IMR-90 (cell line): ENCODE results near the gene CHST3. TPM values are rescaled to one million over a fixed set of nuclear protein-coding genes. Genes with fewer than 3 reads are reported as not detected.
"Not testable (repeated sequence)": the region's sequence is repeated elsewhere in the genome, so short reads cannot be mapped to it uniquely, and the experiment has no call there.

Source experiments
- ATAC-seq: fragments of 200-7000 bp; cut with Tn5 transposase; 2 replicates; pipeline ENCODE4 v1.9.1; 2020; ENCODE audit warnings: low read depth, mild to moderate bottlenecking, moderate library complexity
- BruUV-seq: library from RNA; stranded (reverse); fragments of 400-500 nt; replicated peaks from 2 replicates; lab custom pipeline; 2021; lab: Mats Ljungman, UMichigan
- CTCF ChIA-PET: fragments of 300-600 bp; formaldehyde crosslinking; extraction: SDS; loops from one replicate; lab custom pipeline; 2021; ENCODE audit warnings: antibody characterized with exemption; lab: Yijun Ruan, JAX
- POLR2A ChIA-PET: fragments of 300-600 bp; sonication (Branson Sonifier 250); formaldehyde crosslinking; loops from one replicate; lab custom pipeline; 2022; ENCODE audit warnings: antibody characterized with exemption; ENCODE audit not compliant: unreplicated experiment; lab: Charles Lee
- DNase-seq: peaks from one replicate; pipeline ENCODE4 v3.0.0; 2013
- H2AFZ ChIP-seq: replicated peaks from 2 replicates; pipeline ENCODE3; 2013; ENCODE audit warnings: low read length, mild to moderate bottlenecking; ENCODE audit not compliant: poor library complexity
- H2AK5ac ChIP-seq: 2 replicates; pipeline ENCODE4 v1.6.1; 2013; ENCODE audit warnings: low read depth, low read length, inconsistent platforms
- H2AK9ac ChIP-seq: replicated peaks from 2 replicates; pipeline ENCODE3; 2013; ENCODE audit warnings: mild to moderate bottlenecking, low read depth, low read length, moderate library complexity; ENCODE audit not compliant: poor library complexity
- H2BK120ac ChIP-seq: 2 replicates; pipeline ENCODE4 v1.6.1; 2013; ENCODE audit warnings: low read depth, low read length, inconsistent platforms
- H2BK15ac ChIP-seq: 3 replicates; pipeline ENCODE4 v1.6.1; 2013; ENCODE audit warnings: low read depth, low read length, inconsistent platforms
- H2BK20ac ChIP-seq: 2 replicates; pipeline ENCODE4 v1.6.1; 2013; ENCODE audit warnings: low read depth, mild to moderate bottlenecking, inconsistent platforms, low read length, moderate library complexity
- H2BK5ac ChIP-seq: 2 replicates; pipeline ENCODE4 v1.6.1; 2013; ENCODE audit warnings: mild to moderate bottlenecking, low read depth, low read length, inconsistent platforms; ENCODE audit not compliant: poor library complexity, severe bottlenecking
- H3K14ac ChIP-seq: replicated peaks from 2 replicates; pipeline ENCODE4 v1.6.1; 2013; ENCODE audit warnings: low read depth, low read length, inconsistent platforms
- H3K18ac ChIP-seq: 2 replicates; pipeline ENCODE4 v1.6.1; 2013; ENCODE audit warnings: low read depth, low read length, control low read depth
- H3K23ac ChIP-seq: 2 replicates; pipeline ENCODE4 v1.6.1; 2013; ENCODE audit warnings: low read depth, low read length, inconsistent platforms
- H3K27ac ChIP-seq: 2 replicates; pipeline ENCODE4 v1.5.1; 2013; ENCODE audit warnings: mild to moderate bottlenecking, control low read depth, low read length; ENCODE audit not compliant: insufficient read depth
- H3K27me3 ChIP-seq: 2 replicates; pipeline ENCODE4 v1.6.1; 2013; ENCODE audit warnings: low read length; ENCODE audit not compliant: control insufficient read depth, insufficient read depth
- H3K36me3 ChIP-seq: 2 replicates; pipeline ENCODE4 v1.6.1; 2013; ENCODE audit warnings: low read length, mixed read lengths; ENCODE audit not compliant: control insufficient read depth, insufficient read depth
- H3K4ac ChIP-seq: 2 replicates; pipeline ENCODE4 v1.6.1; 2013; ENCODE audit warnings: low read depth, low read length, inconsistent platforms
- H3K4me1 ChIP-seq: 2 replicates; pipeline ENCODE4 v1.6.1; 2013; ENCODE audit warnings: low read length, mixed read lengths; ENCODE audit not compliant: control insufficient read depth, insufficient read depth
- H3K4me2 ChIP-seq: 2 replicates; pipeline ENCODE4 v1.6.1; 2013; ENCODE audit warnings: low read depth, mild to moderate bottlenecking, control low read depth, low read length, moderate library complexity
- H3K4me3 ChIP-seq: 2 replicates; pipeline ENCODE4 v1.5.1; 2013; ENCODE audit warnings: low read depth, mild to moderate bottlenecking, control low read depth, low read length, moderate library complexity; ENCODE audit not compliant: insufficient read depth
- H3K56ac ChIP-seq: 2 replicates; pipeline ENCODE4 v1.6.1; 2013; ENCODE audit warnings: low read length, inconsistent platforms; ENCODE audit not compliant: insufficient read depth; ENCODE audit errors: extremely low read depth
- H3K79me1 ChIP-seq, 2 experiments: 2 replicates each; pipeline ENCODE4 v1.6.1; 2013; ENCODE audit warnings: low read length in 2 of 2, inconsistent platforms in 1 of 2, low read depth in 1 of 2
- H3K9ac ChIP-seq: 2 replicates; pipeline ENCODE4 v1.6.1; 2013; ENCODE audit warnings: low read depth, low read length, control low read depth
- H3K9me1 ChIP-seq: 2 replicates; pipeline ENCODE4 v1.6.1; 2013; ENCODE audit warnings: low read length, inconsistent platforms; ENCODE audit not compliant: insufficient read depth
- H3K9me3 ChIP-seq: 2 replicates; pipeline ENCODE4 v1.6.1; 2013; ENCODE audit warnings: low read length; ENCODE audit not compliant: control insufficient read depth, insufficient read depth
- H4K20me1 ChIP-seq: 2 replicates; pipeline ENCODE4 v1.6.1; 2013; ENCODE audit warnings: low read length, inconsistent platforms; ENCODE audit not compliant: insufficient read depth
- H4K5ac ChIP-seq: 2 replicates; pipeline ENCODE4 v1.6.1; 2013; ENCODE audit warnings: mild to moderate bottlenecking, low read depth, low read length, control low read depth
- H4K8ac ChIP-seq, 2 experiments: 2 replicates each; pipeline ENCODE4 v1.6.1; 2013; ENCODE audit warnings: low read depth in 2 of 2, low read length in 2 of 2, control low read depth in 1 of 2, inconsistent platforms in 1 of 2
- H4K91ac ChIP-seq: 2 replicates; pipeline ENCODE4 v1.6.1; 2013; ENCODE audit warnings: low read depth, low read length, inconsistent platforms; ENCODE audit not compliant: insufficient read depth
- WGBS, 2 experiments: methylation state at CpG; one replicate each; pipeline versions ENCODE4 v1.1.5 to v1.1.7; 2013; ENCODE audit warnings: missing lambda C conversion rate in 2 of 2; ENCODE audit not compliant: insufficient read length in 1 of 2; ENCODE audit errors: extremely low coverage in 2 of 2; 5-methylcytosine and 5-hydroxymethylcytosine counted together
- dilution Hi-C: fragments of 300-500 bp; cut with HindIII; formaldehyde crosslinking; loops from one replicate; pipeline ENCODE4 v1.14.3; 2018; ENCODE audit warnings: low sequenced_read_pairs; ENCODE audit not compliant: unreplicated experiment
- in situ Hi-C: fragments of 300-500 bp; cut with MboI; formaldehyde crosslinking; loops from 3 replicates; pipeline ENCODE4 v1.14.3; 2019; ENCODE audit warnings: low sequenced_read_pairs, inconsistent platforms, mixed read lengths
- intact Hi-C: fragments of 100-400 bp; cut with micrococcal nuclease; formaldehyde crosslinking; loops from 2 replicates; pipeline ENCODE4 v1.10.0; 2022
- polyA plus RNA-seq, 3 experiments: library from polyadenylated mRNA; depleted of rRNA; stranded (reverse); fragments of >200 nt; gene quantifications; 2 replicates each; pipeline ENCODE4 v1.2.3, GENCODE V29; 2012; ENCODE audit warnings: low replicate concordance in 1 of 3
- total RNA-seq: library from RNA; depleted of rRNA; stranded (reverse); fragments of >200 nt; gene quantifications from 2 replicates; pipeline ENCODE4 v1.2.3, GENCODE V29; 2012

CHST3 gene
- total and polyA plus RNA-seq, 2 of the 4 experiments (the other 2 are of a cell fraction): 8.6 to 9.0 TPM

GRCh38 chr10:71988895-71989294 lies 24.7 kb downstream of the CHST3 start:
- H4K20me1 ChIP-seq, H2BK15ac ChIP-seq, H3K27me3 ChIP-seq, CTCF ChIA-PET, POLR2A ChIA-PET, H4K91ac ChIP-seq, H3K9me3 ChIP-seq, H4K5ac ChIP-seq, H3K23ac ChIP-seq, ATAC-seq, BruUV-seq, H2BK120ac ChIP-seq, H2AK5ac ChIP-seq, in situ Hi-C loops, H3K4me3 ChIP-seq, H3K27ac ChIP-seq, DNase-seq, H4K8ac ChIP-seq, dilution Hi-C loops, H2AK9ac ChIP-seq, H3K14ac ChIP-seq, H2AFZ ChIP-seq, H3K4ac ChIP-seq, H3K4me2 ChIP-seq, H2BK5ac ChIP-seq, H3K56ac ChIP-seq, H3K18ac ChIP-seq, intact Hi-C loops, H2BK20ac ChIP-seq, H3K36me3 ChIP-seq, H3K9ac ChIP-seq: not testable (repeated sequence)
- H3K4me1 ChIP-seq: peaks cover 23% of the 10 kb centered on the region
- H3K79me1 ChIP-seq: peaks cover 26 to 65% of the 10 kb centered on the region in 2 experiments
- H3K9me1 ChIP-seq: peaks cover 18% of the 10 kb centered on the region
- WGBS, 2 experiments: 100% methylated on average over 3 of the region's 6 CpGs; no CpG with 5 or more reads in 1 of the 2 experiments
